ENCODE measurements around the gene RBMS3.

RBMS3 gene

GRCh38 chr3:29608414-29609327 lies 327.8 kb downstream of the RBMS3 start:
- in situ Hi-C loops (cut with MboI; ENCODE audit: low sequenced_read_pairs, unreplicated experiment) = no loop called here
- no peak for TF ChIP-seq CTCF (IDR thresholded peaks at IDR 0.05; ENCODE audit: borderline replicate concordance, control extremely low read depth, extremely low read depth, insufficient read depth, missing control alignments)

GRCh38 chr3:29609328-29609811 lies 328.5 kb downstream of the RBMS3 start:
- no peak for TF ChIP-seq CTCF (IDR thresholded peaks at IDR 0.05; ENCODE audit: borderline replicate concordance, control extremely low read depth, extremely low read depth, insufficient read depth, missing control alignments)
- no peak for DNase-seq (ENCODE audit: low spot score)
- in situ Hi-C loops (cut with MboI; ENCODE audit: low sequenced_read_pairs, unreplicated experiment) = no loop called here

More at GRCh38 chr3:29608414-29609327, 327.8 kb downstream of the RBMS3 start:
- DNase-seq (ENCODE audit: low spot score) = no peak

GRCh38 chr3:29610781-29611180 lies 329.9 kb downstream of the RBMS3 start:
- no peak for DNase-seq (ENCODE audit: low spot score)
- in situ Hi-C loops (cut with MboI; ENCODE audit: low sequenced_read_pairs, unreplicated experiment) = no loop called here
- no peak for TF ChIP-seq CTCF (IDR thresholded peaks at IDR 0.05; ENCODE audit: borderline replicate concordance, control extremely low read depth, extremely low read depth, insufficient read depth, missing control alignments)

GRCh38 chr3:29611252-29611651 lies 330.4 kb downstream of the RBMS3 start:
- no peak for TF ChIP-seq CTCF (IDR thresholded peaks at IDR 0.05; ENCODE audit: borderline replicate concordance, control extremely low read depth, extremely low read depth, insufficient read depth, missing control alignments)
- no peak for DNase-seq (ENCODE audit: low spot score)
- in situ Hi-C loops (cut with MboI; ENCODE audit: low sequenced_read_pairs, unreplicated experiment) = no loop called here

GRCh38 chr3:29612536-29612935 lies 331.7 kb downstream of the RBMS3 start:
- no peak for TF ChIP-seq CTCF (IDR thresholded peaks at IDR 0.05; ENCODE audit: borderline replicate concordance, control extremely low read depth, extremely low read depth, insufficient read depth, missing control alignments)
- no peak for DNase-seq (ENCODE audit: low spot score)
- in situ Hi-C loops (cut with MboI; ENCODE audit: low sequenced_read_pairs, unreplicated experiment) = no loop called here

GRCh38 chr3:29614954-29615353 lies 334.1 kb downstream of the RBMS3 start:
- in situ Hi-C loops (cut with MboI; ENCODE audit: low sequenced_read_pairs, unreplicated experiment) = no loop called here
- DNase-seq (ENCODE audit: low spot score) = no peak
- TF ChIP-seq CTCF (IDR thresholded peaks at IDR 0.05; ENCODE audit: borderline replicate concordance, control extremely low read depth, extremely low read depth, insufficient read depth, missing control alignments) = no peak
